ENCODE data around the gene TEAD4. TPM values are rescaled to one million over a fixed set of nuclear protein-coding genes. Genes with fewer than 3 reads are reported as not detected.

TEAD4 gene
- total RNA-seq, 2 experiments from 2014 or later = not detected

GRCh38 chr12:2976581-2976996 lies 17.4 kb downstream of the TEAD4 start:
- ChIA-PET POLR2A (no interaction called here), CTCF (ENCODE audit: unreplicated experiment) (interaction anchor here (0.6 kb wide), 1 partner anchor 7 kb away, joined by 4 read pairs; no protein-coding TSS in a partner anchor)
- BruUV-seq (replicated peaks) = no TSS peak
- no peak for DNase-seq (ENCODE audit: low spot score)
- H3K79me2 ChIP-seq (ENCODE audit: insufficient read depth, low read depth, low read length) = no peaks in the 10 kb centered on the region
- no peak overlapping the region for H3K27ac ChIP-seq (ENCODE audit: low read depth, low read length, poor library complexity, severe bottlenecking)
- intact Hi-C loops (cut with micrococcal nuclease; ENCODE audit: unreplicated experiment) = no loop called here
- H3K4me2 ChIP-seq (ENCODE audit: low read length) = no peak overlapping the region
- H2AFZ ChIP-seq (ENCODE audit: low read length) = no peak overlapping the region
- H3K4me3 ChIP-seq (ENCODE audit: low read depth, low read length, poor library complexity, severe bottlenecking) = no peak overlapping the region
- H3K9me3 ChIP-seq (ENCODE audit: low read length) = no peaks in the 10 kb centered on the region
- no peaks in the 10 kb centered on the region for H3K36me3 ChIP-seq (ENCODE audit: insufficient read depth, low read length)
- no peaks in the 10 kb centered on the region for H3K4me1 ChIP-seq (ENCODE audit: insufficient read depth, low read length, poor library complexity, severe bottlenecking)
- TF ChIP-seq EZH2phosphoT487 (IDR thresholded peaks at IDR 0.05; ENCODE audit: borderline replicate concordance, low read depth, low read length) (no peak), CTCF (conservative IDR thresholded peaks at IDR 0.05; ENCODE audit: low read length) (no peak)
- H4K20me1 ChIP-seq (ENCODE audit: insufficient read depth, low read length) = no peaks in the 10 kb centered on the region
- H3K9me2 ChIP-seq (ENCODE audit: insufficient read depth, low read length) = no peaks in the 10 kb centered on the region

DNA sequence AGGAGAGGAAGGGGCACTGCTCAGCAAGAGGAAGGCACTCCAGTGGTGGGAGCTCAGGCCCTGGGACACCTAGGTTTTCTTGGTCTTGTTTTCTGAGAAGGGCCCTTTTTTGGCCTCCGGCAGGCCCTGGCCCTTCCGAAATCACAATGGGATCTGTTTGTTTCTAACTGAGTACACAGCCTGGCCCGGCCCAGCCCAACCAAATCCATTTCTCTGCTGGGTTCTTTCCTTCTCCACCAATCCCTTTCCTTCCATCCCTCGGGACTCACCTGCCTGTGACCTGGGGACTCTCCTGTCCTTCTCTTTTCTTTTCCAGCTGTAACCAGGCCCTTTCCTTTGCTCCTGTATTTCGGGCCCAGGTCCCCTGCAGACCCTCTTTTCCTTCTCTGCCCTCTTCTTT lies 18.6 kb downstream of the TEAD4 start:
- Histone ChIP-seq H3K9me2 (ENCODE audit: insufficient read depth, low read length) (no peaks in the 10 kb centered on the region), H3K79me2 (ENCODE audit: insufficient read depth, low read depth, low read length) (no peaks in the 10 kb centered on the region), H3K9me3 (ENCODE audit: low read length) (no peaks in the 10 kb centered on the region), H3K36me3 (ENCODE audit: insufficient read depth, low read length) (no peaks in the 10 kb centered on the region), H4K20me1 (ENCODE audit: insufficient read depth, low read length) (no peaks in the 10 kb centered on the region), H3K27ac (ENCODE audit: low read depth, low read length, poor library complexity, severe bottlenecking) (no peak overlapping the region), H3K4me1 (ENCODE audit: insufficient read depth, low read length, poor library complexity, severe bottlenecking) (no peaks in the 10 kb centered on the region), H3K4me3 (ENCODE audit: low read depth, low read length, poor library complexity, severe bottlenecking) (no peak overlapping the region), H2AFZ (ENCODE audit: low read length) (no peak overlapping the region), H3K4me2 (ENCODE audit: low read length) (no peak overlapping the region)
- TF ChIP-seq CTCF (conservative IDR thresholded peaks at IDR 0.05; ENCODE audit: low read length) (no peak), EZH2phosphoT487 (IDR thresholded peaks at IDR 0.05; ENCODE audit: borderline replicate concordance, low read depth, low read length) (no peak)
- CTCF ChIA-PET (ENCODE audit: unreplicated experiment) = no interaction called here
- POLR2A ChIA-PET = no interaction called here
- no TSS peak for BruUV-seq (replicated peaks)
- DNase-seq (ENCODE audit: low spot score) = no peak
- intact Hi-C loops (cut with micrococcal nuclease; ENCODE audit: unreplicated experiment) = no loop called here

- POLR2A ChIA-PET = no interaction called here
- no peaks in the 10 kb centered on the region for H3K79me2 ChIP-seq (ENCODE audit: insufficient read depth, low read depth, low read length)
Measured at GRCh38 chr12:2979806-2980205, 20.6 kb downstream of the TEAD4 start.

More at GRCh38 chr12:2979806-2980205, 20.6 kb downstream of the TEAD4 start:
- Histone ChIP-seq H3K9me2 (ENCODE audit: insufficient read depth, low read length) (no peaks in the 10 kb centered on the region), H3K27ac (ENCODE audit: low read depth, low read length, poor library complexity, severe bottlenecking) (no peak overlapping the region), H3K4me3 (ENCODE audit: low read depth, low read length, poor library complexity, severe bottlenecking) (no peak overlapping the region), H4K20me1 (ENCODE audit: insufficient read depth, low read length) (no peaks in the 10 kb centered on the region), H3K4me1 (ENCODE audit: insufficient read depth, low read length, poor library complexity, severe bottlenecking) (no peaks in the 10 kb centered on the region), H3K36me3 (ENCODE audit: insufficient read depth, low read length) (no peaks in the 10 kb centered on the region), H3K4me2 (ENCODE audit: low read length) (no peak overlapping the region), H3K9me3 (ENCODE audit: low read length) (no peaks in the 10 kb centered on the region), H2AFZ (ENCODE audit: low read length) (no peak overlapping the region)
- no TSS peak for BruUV-seq (replicated peaks)
- CTCF ChIA-PET (ENCODE audit: unreplicated experiment) = no interaction called here
- intact Hi-C loops (cut with micrococcal nuclease; ENCODE audit: unreplicated experiment) = no loop called here
- DNase-seq (ENCODE audit: low spot score) = no peak
- TF ChIP-seq CTCF (conservative IDR thresholded peaks at IDR 0.05; ENCODE audit: low read length) (no peak), EZH2phosphoT487 (IDR thresholded peaks at IDR 0.05; ENCODE audit: borderline replicate concordance, low read depth, low read length) (no peak)

All from OCI-LY7 (cell line).